GM19397 (cell line): ENCODE results near the gene SLITRK2.

Source experiments
- ATAC-seq: cut with Tn5 transposase; IDR thresholded peaks from one replicate; pipeline ENCODE4 v1.9.1; 2021; ENCODE audit warnings: mild to moderate bottlenecking, moderate library complexity; ENCODE audit not compliant: unreplicated experiment

The SLITRK2 gene

GRCh38 chrX:145848857-145849256 lies 31.2 kb downstream of the SLITRK2 start:
- ATAC-seq, result no peak

GRCh38 chrX:145853181-145853580 lies 35.6 kb downstream of the SLITRK2 start:
- no peak for ATAC-seq

DNA sequence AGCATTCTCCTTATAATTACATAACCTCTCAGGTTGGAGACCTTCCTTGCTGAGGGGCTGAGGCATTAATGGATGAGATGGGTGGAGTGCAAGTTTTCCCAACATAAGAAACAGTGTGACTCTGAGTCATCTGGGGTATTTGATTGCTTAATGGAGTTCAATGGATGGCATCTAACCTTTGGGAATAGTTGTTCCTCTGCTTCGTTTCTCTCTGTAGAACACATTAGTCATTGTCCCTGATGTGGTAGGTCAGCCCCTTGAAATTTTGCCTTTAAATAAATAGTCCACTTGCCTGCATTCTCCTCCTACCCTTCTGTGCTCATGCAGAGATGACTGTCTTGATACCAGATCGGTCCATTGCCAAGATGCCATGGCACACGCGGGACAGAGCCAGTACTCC lies 38.6 kb downstream of the SLITRK2 start:
- ATAC-seq, result no peak

DNA sequence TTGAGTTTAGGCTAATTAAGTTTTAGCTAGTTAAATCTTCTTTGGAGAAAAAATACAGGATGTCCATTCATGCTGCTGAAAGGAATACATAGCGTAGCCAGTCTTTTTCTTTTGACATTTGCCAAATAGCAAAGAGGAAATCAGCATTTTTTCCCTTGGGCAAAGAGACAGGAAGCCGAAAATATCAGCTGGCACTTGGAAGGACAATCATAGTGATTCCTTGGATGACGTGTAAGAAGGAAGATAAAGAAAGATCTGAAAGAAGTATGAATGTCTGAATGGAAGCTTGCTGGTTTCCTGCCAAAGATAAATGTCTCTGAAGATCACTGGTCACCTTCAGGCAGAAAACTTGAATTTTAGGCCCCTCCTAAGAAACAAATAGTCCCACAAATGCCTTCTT lies 44.2 kb downstream of the SLITRK2 start:
- no peak for ATAC-seq

DNA sequence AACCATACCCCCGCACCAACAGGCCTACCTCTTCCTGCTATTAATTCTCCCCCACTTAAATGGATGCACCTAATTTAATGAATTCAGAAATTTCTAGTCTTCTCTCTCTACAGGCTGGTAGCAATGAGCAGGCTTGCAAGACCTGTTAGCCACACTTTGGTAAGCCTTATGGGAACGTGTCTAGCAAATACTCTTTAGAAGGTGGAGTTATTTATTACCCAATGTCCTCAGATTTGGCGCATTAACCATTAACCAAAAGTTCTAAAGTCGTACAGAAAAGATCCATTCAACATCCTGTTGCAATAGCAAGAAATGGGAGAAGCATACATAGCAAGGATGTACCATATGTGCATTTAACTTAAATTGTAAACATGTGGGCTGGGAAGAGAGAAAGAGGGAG lies 47.5 kb downstream of the SLITRK2 start:
- ATAC-seq, result no peak
